ENCODE results near the gene CCDC78. TPM values are rescaled to one million over a fixed set of nuclear protein-coding genes. Genes with fewer than 3 reads are reported as not detected.
A peak's percentile ranks its signal among the peaks of the same experiment; 100 is the strongest.
"Not testable (repeated sequence)": the region's sequence is repeated elsewhere in the genome, so short reads cannot be mapped to it uniquely, and the experiment has no call there.

Gene CCDC78
- total and polyA plus RNA-seq, 7 experiments from 2014 or later: 2.6 to 4.4 (median 3.0) TPM; not detected in 2

DNA sequence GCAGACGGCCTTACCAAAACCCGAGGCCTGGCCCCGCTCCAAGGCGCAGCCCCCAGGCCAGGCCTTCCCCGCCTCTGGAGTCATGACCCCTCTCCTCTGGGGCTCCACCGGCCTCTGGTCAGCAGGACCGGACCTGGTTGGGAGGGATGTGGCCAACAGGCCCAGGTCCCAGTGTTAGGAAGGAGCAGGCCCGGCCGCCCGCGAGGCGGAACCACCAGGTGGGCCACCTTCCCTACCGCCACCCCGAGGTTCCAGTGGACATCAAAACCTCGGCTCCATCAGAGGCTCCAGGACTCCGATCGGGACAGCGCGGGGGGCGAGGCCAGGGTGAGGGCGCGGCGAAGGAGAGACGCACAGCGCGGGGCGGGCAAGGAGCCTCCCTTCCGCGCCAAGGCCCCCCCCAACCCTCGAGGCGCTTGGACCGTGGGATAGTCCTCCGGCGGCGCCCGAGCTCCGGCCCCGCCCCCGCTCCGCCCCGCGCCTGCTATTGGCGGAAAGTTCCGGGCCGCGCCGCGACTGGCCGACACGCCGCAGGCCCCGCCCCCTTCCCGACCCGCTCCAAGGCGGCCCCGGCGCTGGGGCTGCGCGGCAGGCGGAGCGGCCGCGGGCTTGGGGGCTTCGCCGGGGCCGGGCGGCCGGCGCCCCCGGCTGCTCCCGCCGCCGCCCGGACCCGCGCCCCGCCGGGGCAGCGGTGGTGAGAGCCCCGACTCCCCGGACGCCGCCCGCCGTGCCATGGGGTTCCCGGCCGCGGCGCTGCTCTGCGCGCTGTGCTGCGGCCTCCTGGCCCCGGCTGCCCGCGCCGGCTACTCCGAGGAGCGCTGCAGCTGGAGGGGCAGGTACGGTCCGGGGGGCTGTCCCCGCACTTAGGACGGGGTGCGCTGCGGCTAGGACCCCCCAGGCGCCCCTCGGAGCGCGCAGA is 11.4 kb downstream of the CCDC78 start, which contains the start of gene METRN:
Gene METRN, plus strand, starts transcription at position 561 of the 919 bp plus-strand sequence. Its CDS starts 172 bp downstream, at position 733.
- H3K9me3 ChIP-seq (ENCODE audit: control insufficient read depth in 2 of 3, low read length in 3 of 3): no peaks in the 10 kb centered on the region
- H3K4me1 Mint-ChIP-seq: peaks cover 0 to 17% (median 12%) of the 10 kb centered on the region in 7 donors
- H3K4me3 Mint-ChIP-seq: peak within 1 kb of the TSS in 9 of 10 donors; percentile 27 to 81 (median 61)
- intact Hi-C loops (cut with micrococcal nuclease): loop anchor here in 1 of 2 donors (1.0 to 10.0 kb wide), 4 partner anchors 12 to 260 kb away; partner anchors contain the start of genes HAGHL and LMF1
- peak; percentile 95 for ATAC-seq
- peak within 1 kb of the TSS; percentile 30 for H3K4me3 ChIP-seq (ENCODE audit: low read length)
- H3K27me3 Mint-ChIP-seq: peaks cover 0 to 28% (median 5%) of the 10 kb centered on the region in 5 donors
- no peaks in the 10 kb centered on the region for H3K36me3 Mint-ChIP-seq
- no peaks in the 10 kb centered on the region for H3K36me3 ChIP-seq (ENCODE audit: control insufficient read depth in 2 of 3, insufficient read depth in 3 of 3, low read length in 3 of 3)
- peak within 1 kb of the TSS in 1 of 9 donors; percentile 11 for H3K27ac Mint-ChIP-seq
- CTCF ChIA-PET: interaction anchor here (0.7 kb wide), 1 partner anchor 18 kb away, joined by 3 read pairs; no protein-coding TSS in a partner anchor
- no peak within 1 kb of the TSS for H3K27ac ChIP-seq (ENCODE audit: low read depth, low read length)
- H3K4me1 ChIP-seq (ENCODE audit: control insufficient read depth in 2 of 2, insufficient read depth in 2 of 2, low read length in 2 of 2): peaks cover 5 to 7% of the 10 kb centered on the region in 2 donors
- POLR2A ChIA-PET: interaction anchor here (0.6 to 1.7 kb wide), 7 partner anchors 19 to 74 kb away, joined by 3 to 7 read pairs (median 4); partner anchors contain the start of genes CHTF18 and WDR24
- no peaks in the 10 kb centered on the region for H3K9me3 Mint-ChIP-seq
- peak; percentile 67 to 97 (median 82) for DNase-seq
- peaks cover 0 to 4% of the 10 kb centered on the region in 2 donors for H3K27me3 ChIP-seq (ENCODE audit: control insufficient read depth in 2 of 2, insufficient read depth in 2 of 2, low read length in 2 of 2)

DNA sequence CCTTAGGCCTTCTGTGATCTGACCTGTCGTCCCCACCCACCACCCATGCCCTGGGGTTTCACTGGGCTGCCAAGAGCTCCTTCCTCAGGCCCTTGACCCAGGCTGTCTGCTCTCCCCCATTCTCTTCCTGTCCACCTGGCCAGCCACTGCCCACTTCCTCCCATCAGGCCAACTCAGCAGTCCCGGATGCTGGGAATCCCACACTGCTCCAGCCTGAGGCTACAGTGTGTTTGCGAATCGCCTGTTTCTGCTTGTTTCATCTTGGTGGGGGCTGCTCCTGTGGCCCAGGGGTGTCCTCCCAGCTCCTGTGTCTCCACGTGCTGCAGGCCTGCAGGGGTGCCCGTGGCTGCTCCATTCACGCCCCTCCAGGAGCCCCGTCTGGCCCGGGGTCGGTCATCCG is 12.2 kb downstream of the CCDC78 start:
- H3K27ac ChIP-seq (ENCODE audit: low read depth, low read length): no peak overlapping the region
- no peak overlapping the region for H3K4me3 ChIP-seq (ENCODE audit: low read length)
- POLR2A ChIA-PET: interaction anchor here (0.7 to 1.7 kb wide), 4 partner anchors 11 to 75 kb away, joined by 3 to 5 read pairs (median 4); partner anchors contain the start of gene CHTF18
- ATAC-seq (no peak), DNase-seq (no peak)
- no peaks in the 10 kb centered on the region for H3K9me3 ChIP-seq (ENCODE audit: control insufficient read depth in 2 of 3, low read length in 3 of 3)
- no peaks in the 10 kb centered on the region for H3K36me3 ChIP-seq (ENCODE audit: control insufficient read depth in 2 of 3, insufficient read depth in 3 of 3, low read length in 3 of 3)
- intact Hi-C loops (cut with micrococcal nuclease): loop anchor here in 1 of 2 donors (1.0 to 10.0 kb wide), 2 partner anchors 125 to 261 kb away; partner anchors contain the start of gene LMF1
- Mint-ChIP-seq H3K36me3 (no peaks in the 10 kb centered on the region), H3K9me3 (no peaks in the 10 kb centered on the region), H3K27ac (peak overlapping the region in 1 of 9 donors; percentile 11), H3K4me3 (peak overlapping the region in 3 of 10 donors; percentile 13 to 47 (median 26)), H3K4me1 (peaks cover 0 to 10% (median 8%) of the 10 kb centered on the region in 7 donors), H3K27me3 (peaks cover 0 to 27% (median 6%) of the 10 kb centered on the region in 5 donors)
- peaks cover 0 to 4% of the 10 kb centered on the region in 2 donors for H3K27me3 ChIP-seq (ENCODE audit: control insufficient read depth in 2 of 2, insufficient read depth in 2 of 2, low read length in 2 of 2)
- peaks cover 0 to 4% of the 10 kb centered on the region in 2 donors for H3K4me1 ChIP-seq (ENCODE audit: control insufficient read depth in 2 of 2, insufficient read depth in 2 of 2, low read length in 2 of 2)
- CTCF ChIA-PET: interaction anchor here (1.1 kb wide), 1 partner anchor 14 kb away, joined by 4 read pairs; no protein-coding TSS in a partner anchor

DNA sequence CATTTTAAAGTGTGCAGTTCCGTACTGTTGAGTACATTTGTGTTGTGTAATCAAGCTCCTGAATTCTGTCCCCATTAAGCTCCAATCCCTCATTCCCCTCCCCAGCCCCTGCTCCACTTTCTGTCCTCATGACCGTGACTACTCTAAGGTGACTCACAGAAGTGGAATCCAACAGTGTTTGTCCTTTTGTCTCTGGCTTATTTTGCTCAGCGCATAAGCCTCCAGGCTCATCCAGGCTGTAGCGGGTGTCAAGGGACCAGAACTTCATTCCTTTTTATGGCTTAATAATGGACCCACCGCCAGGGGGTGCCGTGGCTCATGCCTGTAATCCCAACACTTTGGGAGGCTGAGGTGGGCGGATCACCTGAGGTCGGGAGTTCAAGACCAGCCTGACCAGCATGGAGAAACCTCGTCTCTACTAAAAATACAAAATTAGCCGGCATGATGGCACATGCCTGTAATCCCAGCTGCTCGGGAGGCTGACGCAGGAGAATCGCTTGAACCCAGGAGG is 13.4 kb downstream of the CCDC78 start:
- not testable (repeated sequence) for ATAC-seq; H3K36me3 ChIP-seq (ENCODE audit: control insufficient read depth in 2 of 3, insufficient read depth in 3 of 3, low read length in 3 of 3); H3K4me1 Mint-ChIP-seq; H3K27ac ChIP-seq (ENCODE audit: low read depth, low read length); H3K36me3 Mint-ChIP-seq; H3K4me3 ChIP-seq (ENCODE audit: low read length); H3K4me1 ChIP-seq (ENCODE audit: control insufficient read depth in 2 of 2, insufficient read depth in 2 of 2, low read length in 2 of 2); H3K9me3 Mint-ChIP-seq; H3K27me3 ChIP-seq (ENCODE audit: control insufficient read depth in 2 of 2, insufficient read depth in 2 of 2, low read length in 2 of 2); H3K9me3 ChIP-seq (ENCODE audit: control insufficient read depth in 2 of 3, low read length in 3 of 3)
- intact Hi-C loops (cut with micrococcal nuclease): loop anchor here in 1 of 2 donors (10.0 kb wide), 1 partner anchor 262 kb away; the partner anchor contains the start of gene LMF1
- Mint-ChIP-seq H3K27me3 (peaks cover 11 to 36% (median 19%) of the 10 kb centered on the region in 5 donors), H3K4me3 (peak overlapping the region in 2 of 10 donors; percentile 21 to 25), H3K27ac (peak overlapping the region in 2 of 9 donors; percentile 18 to 24)
- CTCF ChIA-PET: interaction anchor here (0.6 to 2.4 kb wide), 17 partner anchors 8 to 73 kb away, joined by 3 to 24 read pairs (median 6); partner anchors contain the start of genes ANTKMT and CIAO3
- DNase-seq: peak in 1 of 9 donors; percentile 62
- POLR2A ChIA-PET: interaction anchor here (0.8 to 1.4 kb wide), 4 partner anchors 16 to 73 kb away, joined by 3 read pairs; partner anchors contain the start of gene CIAO3

DNA sequence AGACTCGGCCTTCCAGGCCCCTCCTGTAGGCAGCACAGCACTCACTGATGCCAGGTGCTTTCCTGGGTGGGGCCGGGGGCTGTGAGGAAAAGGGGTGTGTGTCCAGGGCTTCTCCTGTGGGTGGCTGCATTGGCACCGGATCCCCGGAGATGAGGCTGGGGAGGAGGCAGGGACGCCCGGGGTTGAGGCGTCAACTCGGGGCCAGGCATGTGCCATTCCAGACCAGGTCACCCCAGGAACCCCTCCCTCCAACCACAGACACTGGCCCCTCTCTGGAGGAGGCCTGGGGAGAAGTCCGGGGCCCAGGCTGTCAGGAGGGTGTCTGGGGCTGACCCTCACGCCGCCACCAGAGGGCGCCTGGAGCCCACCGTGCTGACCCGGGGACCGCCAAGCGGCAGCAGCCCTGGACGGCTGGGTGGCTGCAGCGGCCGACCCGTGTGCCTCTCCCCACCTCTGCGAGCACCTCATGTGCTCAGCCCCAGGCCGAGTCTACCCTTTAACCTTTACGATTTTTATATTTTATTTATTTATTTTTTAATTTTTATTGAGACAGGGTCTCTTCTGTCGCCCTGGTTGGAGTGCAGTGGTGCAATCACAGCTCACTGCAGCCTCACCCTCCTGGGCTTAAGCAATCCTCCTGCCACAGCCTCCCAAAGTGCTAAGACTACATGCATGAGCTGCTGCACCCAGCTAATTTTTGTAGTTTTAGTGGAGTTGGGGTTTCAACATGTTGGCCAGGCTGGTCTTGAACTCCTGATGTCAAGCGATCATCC is 14.5 kb downstream of the CCDC78 start:
- Mint-ChIP-seq H3K9me3 (peaks cover 0 to 2% (median 0%) of the 10 kb centered on the region in 11 donors), H3K4me1 (peaks cover 0 to 4% (median 4%) of the 10 kb centered on the region in 7 donors), H3K4me3 (no peak overlapping the region), H3K36me3 (no peaks in the 10 kb centered on the region), H3K27me3 (peaks cover 13 to 44% (median 21%) of the 10 kb centered on the region in 5 donors), H3K27ac (no peak overlapping the region)
- ChIA-PET CTCF (interaction anchor here (0.6 to 2.4 kb wide), 17 partner anchors 9 to 344 kb away, joined by 3 to 24 read pairs (median 6); partner anchors contain the start of genes ANTKMT and CIAO3), POLR2A (interaction anchor here (1.1 to 1.8 kb wide), 4 partner anchors 16 to 34 kb away, joined by 3 to 7 read pairs (median 3); partner anchors contain the start of gene CIAO3)
- H3K27me3 ChIP-seq (ENCODE audit: control insufficient read depth in 2 of 2, insufficient read depth in 2 of 2, low read length in 2 of 2): peaks cover 4 to 7% of the 10 kb centered on the region in 2 donors
- no peak overlapping the region for H3K4me3 ChIP-seq (ENCODE audit: low read length)
- intact Hi-C loops (cut with micrococcal nuclease): loop anchor here (1.0 to 10.0 kb wide), 7 partner anchors 22 to 392 kb away; partner anchors contain the start of gene LMF1 (in 1 of the 2)
- no peaks in the 10 kb centered on the region for H3K9me3 ChIP-seq (ENCODE audit: control insufficient read depth in 2 of 3, low read length in 3 of 3)
- no peak overlapping the region for H3K27ac ChIP-seq (ENCODE audit: low read depth, low read length)
- DNase-seq (peak; percentile 54 to 86 (median 72)), ATAC-seq (peak; percentile 71)
- H3K4me1 ChIP-seq (ENCODE audit: control insufficient read depth in 2 of 2, insufficient read depth in 2 of 2, low read length in 2 of 2): no peaks in the 10 kb centered on the region
- no peaks in the 10 kb centered on the region for H3K36me3 ChIP-seq (ENCODE audit: control insufficient read depth in 2 of 3, insufficient read depth in 3 of 3, low read length in 3 of 3)

DNA sequence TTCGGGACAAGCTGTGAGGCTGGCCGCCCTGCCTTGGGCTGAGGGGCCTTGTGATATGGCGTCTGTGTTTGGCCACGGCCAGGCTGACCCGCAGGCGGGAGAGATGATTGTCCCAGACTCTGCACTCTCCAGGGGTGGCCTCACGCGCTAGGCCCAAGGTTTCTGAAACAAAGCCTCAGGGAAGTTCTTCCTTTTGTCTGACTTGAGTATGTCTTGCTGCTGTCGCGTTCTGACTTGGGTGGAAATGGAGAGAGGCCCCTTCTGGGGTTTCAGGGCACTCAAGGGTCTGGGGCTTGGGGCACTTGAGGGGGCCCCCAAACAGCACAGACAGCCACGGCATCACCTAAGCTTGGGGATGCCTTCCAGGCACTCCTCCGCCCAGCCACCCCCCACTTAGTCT is 15.2 kb downstream of the CCDC78 start:
- Mint-ChIP-seq H3K4me3 (no peak overlapping the region), H3K9me3 (peaks cover 0 to 2% (median 0%) of the 10 kb centered on the region in 11 donors), H3K4me1 (peaks cover 0 to 4% (median 4%) of the 10 kb centered on the region in 7 donors), H3K27ac (no peak overlapping the region), H3K36me3 (no peaks in the 10 kb centered on the region), H3K27me3 (peaks cover 17 to 46% (median 21%) of the 10 kb centered on the region in 5 donors)
- Histone ChIP-seq H3K4me3 (ENCODE audit: low read length) (no peak overlapping the region), H3K4me1 (ENCODE audit: control insufficient read depth in 2 of 2, insufficient read depth in 2 of 2, low read length in 2 of 2) (no peaks in the 10 kb centered on the region), H3K27ac (ENCODE audit: low read depth, low read length) (no peak overlapping the region), H3K36me3 (ENCODE audit: control insufficient read depth in 2 of 3, insufficient read depth in 3 of 3, low read length in 3 of 3) (no peaks in the 10 kb centered on the region), H3K9me3 (ENCODE audit: control insufficient read depth in 2 of 3, low read length in 3 of 3) (no peaks in the 10 kb centered on the region), H3K27me3 (ENCODE audit: control insufficient read depth in 2 of 2, insufficient read depth in 2 of 2, low read length in 2 of 2) (peaks cover 4 to 13% of the 10 kb centered on the region in 2 donors)
- ATAC-seq (no peak), DNase-seq (no peak)
- intact Hi-C loops (cut with micrococcal nuclease): loop anchor here (1.0 to 10.0 kb wide), 7 partner anchors 22 to 392 kb away; partner anchors contain the start of gene LMF1 (in 1 of the 2)
- POLR2A ChIA-PET: interaction anchor here (1.5 to 1.8 kb wide), 2 partner anchors 9 to 15 kb away, joined by 5 to 7 read pairs; no protein-coding TSS in a partner anchor
- CTCF ChIA-PET: interaction anchor here (0.6 to 2.4 kb wide), 6 partner anchors 9 to 72 kb away, joined by 3 to 7 read pairs (median 4); no protein-coding TSS in a partner anchor
